Ovary (tissue), 3 donors: ENCODE measurements around the gene SEZ6L2.

Experiments used
- CTCF ChIP-seq, 3 donors: fragments of 450-650 bp in 2 of 3; fragments of 200-600 bp in 1 of 3; IDR thresholded peaks; one replicate each; pipeline versions ENCODE4 v1.5.1 to v1.8.0; 2016 to 2022; ENCODE audit warnings: antibody characterized with exemption in 3 of 3, mild to moderate bottlenecking in 1 of 3
- POLR2A ChIP-seq: fragments of 450-650 bp; IDR thresholded peaks from one replicate; pipeline ENCODE4 v1.6.1; 2017; ENCODE audit warnings: antibody characterized with exemption, mild to moderate bottlenecking, moderate library complexity
- donor health status: DM: no; HTN: no; CAD: no.

- no peak for TF ChIP-seq CTCF (IDR thresholded peaks at IDR 0.05)
- no peak for TF ChIP-seq POLR2A
Measured at GRCh38 chr16:29899516-29900101, at the start of gene SEZ6L2.
